Activated naive CD4-positive, alpha-beta T cell treated with anti-CD3 and anti-CD28 coated beads, Interleukin-2, amount 50 U/mL, for 16 hours (primary cell): ENCODE measurements around the gene CEBPA.

ENCODE experiments used
- DNase-seq: peaks from one replicate; pipeline ENCODE4 v3.0.0-alpha.2; 2020

CEBPA gene

GRCh38 chr19:33302175-33302973 is at the start of gene CEBPA:
Gene CEBPA (minus strand): TSS chr19:33302534. CDS start chr19:33302414, 120 bp downstream.
- DNase-seq, result peak; percentile 62

- DNase-seq, result no peak
These were observed 48.4 kb upstream of the CEBPA start for GRCh38 chr19:33350538-33351309.

GRCh38 chr19:33349319-33350289 is 47.3 kb upstream of the CEBPA start:
- DNase-seq, result no peak

- DNase-seq, result no peak
These were observed 46.1 kb upstream of the CEBPA start for GRCh38 chr19:33348301-33349010.

- no peak for DNase-seq
These were observed 45.0 kb upstream of the CEBPA start for GRCh38 chr19:33347300-33347699.

- no peak for DNase-seq
These were observed 44.3 kb upstream of the CEBPA start for GRCh38 chr19:33346665-33347064.

- no peak for DNase-seq
These were observed 42.8 kb upstream of the CEBPA start for GRCh38 chr19:33345163-33345562.

GRCh38 chr19:33344573-33344925 is 42.2 kb upstream of the CEBPA start:
- no peak for DNase-seq

- DNase-seq, result no peak
These were observed 41.7 kb upstream of the CEBPA start for GRCh38 chr19:33343859-33344572.

GRCh38 chr19:33343301-33343700 is 41.0 kb upstream of the CEBPA start:
- no peak for DNase-seq

GRCh38 chr19:33340991-33341390 is 38.7 kb upstream of the CEBPA start:
- DNase-seq, result no peak

- DNase-seq, result no peak
These were observed 37.0 kb upstream of the CEBPA start for GRCh38 chr19:33339016-33339984.

- DNase-seq, result no peak
These were observed 33.1 kb upstream of the CEBPA start for GRCh38 chr19:33335446-33335845.

- DNase-seq, result no peak
These were observed 31.9 kb upstream of the CEBPA start for GRCh38 chr19:33334271-33334670.

GRCh38 chr19:33333642-33334041 is 31.3 kb upstream of the CEBPA start:
- no peak for DNase-seq

GRCh38 chr19:33333151-33333550 is 30.8 kb upstream of the CEBPA start:
- no peak for DNase-seq

- no peak for DNase-seq
These were observed 29.9 kb upstream of the CEBPA start for GRCh38 chr19:33332248-33332647.

- DNase-seq, result no peak
These were observed 27.4 kb upstream of the CEBPA start for GRCh38 chr19:33329736-33330135.

GRCh38 chr19:33329060-33329459 is 26.7 kb upstream of the CEBPA start:
- DNase-seq, result no peak

- DNase-seq, result no peak
These were observed 23.6 kb upstream of the CEBPA start for GRCh38 chr19:33325920-33326319.

GRCh38 chr19:33324628-33325027 is 22.3 kb upstream of the CEBPA start:
- no peak for DNase-seq
